MM.1S (cell line): Measurements from ENCODE around the gene COX7A1.
"Not testable (repeated sequence)": the region's sequence is repeated elsewhere in the genome, so short reads cannot be mapped to it uniquely, and the experiment has no call there.

Experiments
- DNase-seq: peaks from one replicate; pipeline ENCODE4 v3.0.0-alpha.2; 2015
- H2AFZ ChIP-seq: fragments of 300-600 bp; sonication (generic); 2 replicates; pipeline ENCODE4 v1.6.0; 2016; ENCODE audit warnings: antibody characterized with exemption, low read length
- H3F3A ChIP-seq: fragments of 300-600 bp; sonication (generic); 2 replicates; pipeline ENCODE4 v1.6.1; 2016; ENCODE audit warnings: mild to moderate bottlenecking, antibody characterized with exemption, low read length, moderate library complexity, mixed read lengths; ENCODE audit not compliant: insufficient read depth
- H3K27ac ChIP-seq: fragments of 300-600 bp; sonication (generic); 2 replicates; pipeline ENCODE4 v1.5.1; 2016; ENCODE audit warnings: mild to moderate bottlenecking, low read length
- H3K27me3 ChIP-seq: fragments of 300-600 bp; sonication (generic); replicated peaks from 2 replicates; pipeline ENCODE4 v1.6.0; 2016; ENCODE audit warnings: low read length; ENCODE audit not compliant: insufficient read depth
- H3K36me3 ChIP-seq: fragments of 300-600 bp; sonication (generic); replicated peaks from 2 replicates; pipeline ENCODE4 v1.6.1; 2016; ENCODE audit warnings: mild to moderate bottlenecking, low read length, mixed read lengths; ENCODE audit not compliant: insufficient read depth
- H3K4me1 ChIP-seq: fragments of 300-600 bp; sonication (generic); 2 replicates; pipeline ENCODE4 v1.6.1; 2016; ENCODE audit warnings: low read length, mixed read lengths
- H3K4me2 ChIP-seq: fragments of 300-600 bp; sonication (generic); 2 replicates; pipeline ENCODE4 v1.6.0; 2016; ENCODE audit warnings: low read depth, low read length
- H3K4me3 ChIP-seq: fragments of 300-600 bp; sonication (generic); 2 replicates; pipeline ENCODE4 v1.5.1; 2016; ENCODE audit warnings: low read length, mixed read lengths
- H3K79me2 ChIP-seq: fragments of 300-600 bp; sonication (generic); 2 replicates; pipeline ENCODE4 v1.6.1; 2016; ENCODE audit warnings: mixed run types, low read length, mixed read lengths
- H3K9ac ChIP-seq: fragments of 300-600 bp; sonication (generic); 2 replicates; pipeline ENCODE4 v1.6.1; 2016; ENCODE audit warnings: low read length, mixed read lengths
- H3K9me2 ChIP-seq: fragments of 300-600 bp; sonication (generic); replicated peaks from 2 replicates; pipeline ENCODE4 v1.6.1; 2016; ENCODE audit warnings: mild to moderate bottlenecking, low read length, mixed read lengths; ENCODE audit not compliant: insufficient read depth
- H3K9me3 ChIP-seq: fragments of 300-600 bp; sonication (generic); replicated peaks from 2 replicates; pipeline ENCODE4 v1.6.1; 2016; ENCODE audit warnings: mild to moderate bottlenecking, low read length, mixed read lengths; ENCODE audit not compliant: insufficient read depth
- H4K20me1 ChIP-seq: fragments of 300-600 bp; sonication (generic); 2 replicates; pipeline ENCODE4 v1.6.1; 2016; ENCODE audit warnings: mild to moderate bottlenecking, low read length, moderate library complexity, mixed read lengths; ENCODE audit not compliant: insufficient read depth
- CTCF ChIP-seq: fragments of 300-600 bp; sonication (generic); IDR thresholded peaks from 2 replicates; pipeline ENCODE4 v1.5.1; 2016; ENCODE audit warnings: antibody characterized with exemption, low read length, mixed read lengths
- EZH2 ChIP-seq: fragments of 300-600 bp; sonication (generic); optimal IDR thresholded peaks from 2 replicates; pipeline ENCODE3; 2017; ENCODE audit warnings: low read depth, mild to moderate bottlenecking, antibody characterized with exemption, low read length, mixed read lengths
- EZH2phosphoT487 ChIP-seq: fragments of 300-600 bp; sonication (generic); IDR thresholded peaks from 2 replicates; pipeline ENCODE4 v1.6.1; 2018; ENCODE audit warnings: antibody characterized with exemption, low read length

The COX7A1 gene

GRCh38 chr19:36139120-36139472 is 13.2 kb downstream of the COX7A1 start:
- peak overlapping the region; percentile 92 for H3K27ac ChIP-seq
- no peaks in the 10 kb centered on the region for H4K20me1 ChIP-seq
- no peaks in the 10 kb centered on the region for H3K9me2 ChIP-seq
- TF ChIP-seq CTCF (no peak), EZH2phosphoT487 (no peak), EZH2 (no peak)
- H3K36me3 ChIP-seq: peaks cover 9% of the 10 kb centered on the region
- peak overlapping the region; percentile 91 for H3K4me2 ChIP-seq
- peak overlapping the region; percentile 95 for H3K9ac ChIP-seq
- peaks cover 29% of the 10 kb centered on the region for H3K79me2 ChIP-seq
- H3F3A ChIP-seq: peaks cover 35% of the 10 kb centered on the region
- peaks cover 21% of the 10 kb centered on the region for H3K4me1 ChIP-seq
- peak overlapping the region; percentile 98 for H2AFZ ChIP-seq
- H3K9me3 ChIP-seq: no peaks in the 10 kb centered on the region
- H3K4me3 ChIP-seq: peak overlapping the region; percentile 99
- DNase-seq: no peak
- no peaks in the 10 kb centered on the region for H3K27me3 ChIP-seq

- peak overlapping the region; percentile 85 for H3K27ac ChIP-seq
- H3K9me3 ChIP-seq: no peaks in the 10 kb centered on the region
- TF ChIP-seq CTCF (no peak), EZH2phosphoT487 (no peak), EZH2 (no peak)
- peak; percentile 35 for DNase-seq
- H3K4me1 ChIP-seq: peaks cover 21% of the 10 kb centered on the region
- H4K20me1 ChIP-seq: no peaks in the 10 kb centered on the region
- H2AFZ ChIP-seq: peak overlapping the region; percentile 89
- H3K79me2 ChIP-seq: peaks cover 20% of the 10 kb centered on the region
- H3K36me3 ChIP-seq: no peaks in the 10 kb centered on the region
- H3F3A ChIP-seq: peaks cover 35% of the 10 kb centered on the region
- H3K4me3 ChIP-seq: peak overlapping the region; percentile 57
- H3K4me2 ChIP-seq: peak overlapping the region; percentile 99
- H3K27me3 ChIP-seq: no peaks in the 10 kb centered on the region
- H3K9me2 ChIP-seq: no peaks in the 10 kb centered on the region
- peak overlapping the region; percentile 62 for H3K9ac ChIP-seq
These were observed 15.1 kb downstream of the COX7A1 start for GRCh38 chr19:36136964-36137686.

- not testable (repeated sequence) for H3K79me2 ChIP-seq, H3K27ac ChIP-seq, H3K9ac ChIP-seq, H3K9me3 ChIP-seq, H3K36me3 ChIP-seq, H3K9me2 ChIP-seq, H2AFZ ChIP-seq, H3K4me3 ChIP-seq, DNase-seq, H3K4me2 ChIP-seq, H4K20me1 ChIP-seq, H3K27me3 ChIP-seq
- Histone ChIP-seq H3F3A (peaks cover 26% of the 10 kb centered on the region), H3K4me1 (peaks cover 14% of the 10 kb centered on the region)
These were observed 17.4 kb downstream of the COX7A1 start for GRCh38 chr19:36134867-36135266.

- H3K27ac ChIP-seq: not testable (repeated sequence)
These were observed 21.0 kb downstream of the COX7A1 start for GRCh38 chr19:36131221-36131620.

More at GRCh38 chr19:36131221-36131620, 21.0 kb downstream of the COX7A1 start:
- H2AFZ ChIP-seq, H3K4me3 ChIP-seq, H3K4me2 ChIP-seq, DNase-seq, H3K4me1 ChIP-seq, H3K9me2 ChIP-seq, H3K36me3 ChIP-seq, H3K79me2 ChIP-seq, H3K9me3 ChIP-seq, H4K20me1 ChIP-seq, H3K9ac ChIP-seq, H3K27me3 ChIP-seq: not testable (repeated sequence)
- H3F3A ChIP-seq: peaks cover 16% of the 10 kb centered on the region
